Endothelial cell (in vitro differentiated cells): ENCODE results near the gene PDE1C. TPM values are rescaled to one million over a fixed set of nuclear protein-coding genes. Genes with fewer than 3 reads are reported as not detected.

ENCODE experiments used
- DNase-seq: peaks from one replicate; pipeline ENCODE4 v3.0.0; 2021; ENCODE audit warnings: low spot score
- H3K27ac Mint-ChIP-seq: one replicate; pipeline ENCODE4 v1.8.0; 2021; ENCODE audit warnings: mixed read lengths, inconsistent platforms; ENCODE audit not compliant: unreplicated experiment
- H3K27me3 Mint-ChIP-seq: one replicate; pipeline ENCODE4 v1.8.0; 2021; ENCODE audit warnings: mild to moderate bottlenecking, moderate library complexity, mixed read lengths, inconsistent platforms; ENCODE audit not compliant: unreplicated experiment
- H3K36me3 Mint-ChIP-seq: one replicate; pipeline ENCODE4 v1.8.0; 2021; ENCODE audit warnings: mild to moderate bottlenecking, low read depth, mixed read lengths, inconsistent platforms; ENCODE audit not compliant: unreplicated experiment
- H3K4me1 Mint-ChIP-seq: one replicate; pipeline ENCODE4 v1.8.0; 2021; ENCODE audit warnings: mild to moderate bottlenecking, mixed read lengths, inconsistent platforms; ENCODE audit not compliant: unreplicated experiment
- H3K4me3 Mint-ChIP-seq: one replicate; pipeline ENCODE4 v1.8.0; 2021; ENCODE audit warnings: mild to moderate bottlenecking, mixed read lengths, inconsistent platforms; ENCODE audit not compliant: unreplicated experiment
- H3K9me3 Mint-ChIP-seq: one replicate; pipeline ENCODE4 v1.8.0; 2021; ENCODE audit warnings: mixed read lengths, inconsistent platforms; ENCODE audit not compliant: unreplicated experiment
- CTCF ChIP-seq: fragments of 200-600 bp; sonication (generic); IDR thresholded peaks from one replicate; pipeline ENCODE4 v1.5.0; 2021; ENCODE audit warnings: antibody characterized with exemption; ENCODE audit not compliant: unreplicated experiment
- total RNA-seq: library from RNA; stranded (reverse); fragmentation: NEBNext Ultra II Directional; extraction: Animal tissue kit (Norgen Biotek cat#: 25700); gene quantifications from one replicate; pipeline ENCODE4 v1.2.1, GENCODE V29; 2021; ENCODE audit not compliant: unreplicated experiment

Gene PDE1C
- total RNA-seq, 1 donor from 2014 or later, result 2.9 TPM

DNA sequence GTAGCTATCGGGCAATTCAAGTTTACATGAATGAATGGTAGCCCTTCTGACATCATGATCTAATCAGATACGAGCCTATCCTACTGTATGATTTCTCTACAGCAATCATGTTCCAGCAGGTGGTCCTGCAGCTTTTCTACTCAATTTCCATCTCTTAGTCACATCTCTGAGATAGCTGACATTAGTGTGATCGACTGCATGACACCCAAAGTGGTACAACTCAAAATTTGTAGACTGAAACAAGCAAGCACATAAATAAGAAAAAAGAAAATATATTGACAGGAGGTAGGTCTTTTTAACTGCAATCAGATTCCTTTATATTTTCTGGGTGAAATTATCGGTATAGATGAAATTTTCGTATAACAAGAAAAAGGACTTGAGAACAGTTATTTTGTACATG lies 251.2 kb downstream of the PDE1C start:
- Mint-ChIP-seq H3K4me3 (no peak overlapping the region), H3K27me3 (no peaks in the 10 kb centered on the region), H3K27ac (no peak overlapping the region), H3K9me3 (no peaks in the 10 kb centered on the region), H3K36me3 (no peaks in the 10 kb centered on the region), H3K4me1 (peaks cover 9% of the 10 kb centered on the region)
- DNase-seq, result no peak
- no peak for TF ChIP-seq CTCF

DNA sequence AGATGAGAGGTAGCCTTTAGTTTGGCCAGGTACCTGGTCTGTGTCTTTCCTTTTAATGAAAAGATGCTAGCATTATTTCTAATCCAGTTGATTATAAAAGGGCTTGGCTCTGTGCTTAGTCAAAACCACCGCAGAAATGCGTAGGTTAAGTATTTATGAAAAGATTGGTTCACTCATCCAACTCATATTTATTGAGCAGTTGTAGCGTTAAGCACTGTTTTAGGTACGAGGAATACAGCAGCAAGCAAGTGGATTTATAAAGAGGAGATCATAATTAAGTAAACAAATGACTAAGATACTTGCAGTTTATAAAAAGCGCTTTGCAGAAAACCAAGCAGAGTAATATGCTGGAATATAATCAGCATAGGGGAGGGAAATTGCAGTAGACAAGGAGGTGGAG lies 253.4 kb downstream of the PDE1C start:
- Mint-ChIP-seq H3K36me3 (no peaks in the 10 kb centered on the region), H3K27me3 (no peaks in the 10 kb centered on the region), H3K4me1 (peaks cover 15% of the 10 kb centered on the region), H3K4me3 (no peak overlapping the region), H3K9me3 (no peaks in the 10 kb centered on the region), H3K27ac (no peak overlapping the region)
- no peak for TF ChIP-seq CTCF
- DNase-seq, result no peak

- Mint-ChIP-seq H3K27ac (no peak overlapping the region), H3K27me3 (no peaks in the 10 kb centered on the region), H3K4me1 (peaks cover 22% of the 10 kb centered on the region), H3K9me3 (no peaks in the 10 kb centered on the region), H3K4me3 (no peak overlapping the region), H3K36me3 (no peaks in the 10 kb centered on the region)
- TF ChIP-seq CTCF, result no peak
- no peak for DNase-seq
Observed at GRCh38 chr7:31815796-31816195, 254.4 kb downstream of the PDE1C start.

- no peak overlapping the region for H3K27ac Mint-ChIP-seq
- no peak for TF ChIP-seq CTCF
- no peaks in the 10 kb centered on the region for H3K27me3 Mint-ChIP-seq
- no peaks in the 10 kb centered on the region for H3K36me3 Mint-ChIP-seq
- H3K4me1 Mint-ChIP-seq, result peaks cover 22% of the 10 kb centered on the region
- H3K4me3 Mint-ChIP-seq, result no peak overlapping the region
- H3K9me3 Mint-ChIP-seq, result no peaks in the 10 kb centered on the region
- peak; percentile 8 for DNase-seq
Observed at GRCh38 chr7:31814187-31814586, 256.0 kb downstream of the PDE1C start.

GRCh38 chr7:31811650-31812461 lies 258.4 kb downstream of the PDE1C start:
- no peak for TF ChIP-seq CTCF

More at GRCh38 chr7:31811650-31812461, 258.4 kb downstream of the PDE1C start:
- no peak overlapping the region for H3K4me3 Mint-ChIP-seq
- no peaks in the 10 kb centered on the region for H3K36me3 Mint-ChIP-seq
- no peaks in the 10 kb centered on the region for H3K9me3 Mint-ChIP-seq
- no peaks in the 10 kb centered on the region for H3K27me3 Mint-ChIP-seq
- no peak for DNase-seq
- H3K27ac Mint-ChIP-seq, result peak overlapping the region; percentile 40
- H3K4me1 Mint-ChIP-seq, result peaks cover 22% of the 10 kb centered on the region
